SK-N-MC (cell line): ENCODE data around the gene DNTTIP2.
"Not testable (repeated sequence)": the region's sequence is repeated elsewhere in the genome, so short reads cannot be mapped to it uniquely, and the experiment has no call there.

Source experiments
- DNase-seq: peaks from one replicate; pipeline ENCODE4 v3.0.0-alpha.2; 2011; ENCODE audit warnings: low read depth, low spot score
- H3K27ac ChIP-seq: fragments of 200-600 bp; sonication (generic); 2 replicates; pipeline ENCODE4 v1.5.1; 2016; ENCODE audit warnings: mixed run types
- H3K36me3 ChIP-seq: fragments of 200-600 bp; sonication (generic); 2 replicates; pipeline ENCODE4 v1.6.1; 2017; ENCODE audit warnings: antibody characterized with exemption, low read length, mixed read lengths; ENCODE audit not compliant: insufficient read depth
- H3K4me3 ChIP-seq: fragments of 200-600 bp; sonication (generic); 2 replicates; pipeline ENCODE4 v1.5.1; 2016
- H3K9ac ChIP-seq: fragments of 200-600 bp; sonication (generic); 2 replicates; pipeline ENCODE4 v1.8.0; 2017; ENCODE audit warnings: mixed run types, mixed read lengths; ENCODE audit not compliant: insufficient read length
- H3K9me3 ChIP-seq: fragments of 200-600 bp; sonication (generic); 2 replicates; pipeline ENCODE4 v1.6.1; 2017; ENCODE audit warnings: low read depth, mild to moderate bottlenecking, antibody characterized with exemption, low read length, moderate library complexity, mixed read lengths
- EZH2 ChIP-seq: fragments of 200-600 bp; sonication (generic); IDR thresholded peaks from one replicate; pipeline ENCODE4 v1.6.1; 2017; ENCODE audit warnings: antibody characterized with exemption
- FOXP2 ChIP-seq: optimal IDR thresholded peaks from 2 replicates; pipeline ENCODE3; 2011; ENCODE audit warnings: mild to moderate bottlenecking, moderate library complexity; ENCODE audit not compliant: insufficient read depth; ENCODE audit errors: extremely low read length, control extremely low read depth
- POLR2AphosphoS5 ChIP-seq: IDR thresholded peaks from 2 replicates; pipeline ENCODE4 v1.6.1; 2012; ENCODE audit warnings: mild to moderate bottlenecking, low read depth, low read length, borderline replicate concordance

The DNTTIP2 gene

DNA sequence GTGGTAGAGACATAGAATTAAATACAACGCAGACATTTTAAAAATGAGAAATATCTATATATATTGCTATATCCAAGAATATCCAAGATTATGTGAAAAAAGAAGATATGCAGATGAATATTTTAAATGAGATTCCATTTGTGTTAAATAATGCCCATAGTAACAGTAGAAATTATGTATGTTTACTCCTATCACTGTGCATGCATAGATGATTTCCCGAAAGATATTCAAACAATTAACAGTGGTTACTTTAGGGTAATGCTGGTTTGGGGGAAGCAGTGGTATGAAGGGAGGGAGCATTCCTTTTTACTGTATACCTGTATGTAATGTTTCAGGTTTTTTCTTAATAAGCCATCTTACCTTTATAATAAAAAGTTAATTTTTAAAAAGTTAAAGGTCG lies 25.1 kb downstream of the DNTTIP2 start:
- Histone ChIP-seq H3K9me3 (no peaks in the 10 kb centered on the region), H3K4me3 (no peak overlapping the region), H3K36me3 (no peaks in the 10 kb centered on the region), H3K9ac (no peak overlapping the region), H3K27ac (no peak overlapping the region)
- no peak for DNase-seq
- TF ChIP-seq FOXP2 (no peak), EZH2 (no peak), POLR2AphosphoS5 (no peak)

DNA sequence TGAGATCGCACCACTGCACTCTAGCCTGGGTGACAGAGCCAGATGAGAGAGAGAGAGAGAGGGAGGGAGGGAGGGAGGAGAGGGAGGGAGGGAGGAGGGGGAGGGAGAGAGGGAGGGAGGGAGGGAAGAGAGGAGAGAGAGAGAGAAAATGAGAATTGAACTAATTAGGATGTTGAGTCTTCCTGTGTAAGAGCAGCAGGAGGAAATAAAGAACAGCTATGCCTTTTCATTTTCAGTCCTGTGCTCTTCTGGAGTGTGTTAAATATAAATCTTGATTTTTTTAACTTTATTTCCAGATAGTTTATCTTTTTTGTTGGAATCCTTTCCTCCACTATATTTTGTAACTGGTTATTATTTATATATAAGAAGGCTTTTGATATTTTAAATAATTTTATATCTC lies 27.1 kb downstream of the DNTTIP2 start:
- H3K4me3 ChIP-seq, result no peak overlapping the region
- no peak for DNase-seq

DNA sequence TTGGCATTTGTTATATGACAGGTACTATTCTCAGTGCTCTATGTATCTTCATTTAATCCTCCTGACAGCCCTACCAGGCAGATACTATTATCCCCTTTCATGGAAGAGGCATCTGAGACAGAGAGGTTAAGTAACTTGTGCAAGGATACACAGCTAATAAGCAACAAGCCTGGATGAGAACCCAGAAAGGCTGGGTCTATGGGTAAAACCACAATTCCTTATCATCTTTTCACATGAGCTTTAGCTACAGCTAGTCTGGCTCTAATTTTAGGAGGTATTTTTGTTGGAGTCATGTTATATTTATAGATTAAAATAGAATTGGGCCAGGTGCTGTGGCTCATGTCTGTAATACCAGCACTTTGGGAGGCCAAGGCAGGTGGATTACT lies 27.7 kb downstream of the DNTTIP2 start:
- Histone ChIP-seq H3K27ac (no peak overlapping the region), H3K9ac (no peak overlapping the region), H3K4me3 (no peak overlapping the region), H3K36me3 (no peaks in the 10 kb centered on the region), H3K9me3 (no peaks in the 10 kb centered on the region)
- TF ChIP-seq FOXP2, result no peak
- no peak for TF ChIP-seq EZH2
- TF ChIP-seq POLR2AphosphoS5, result no peak
- DNase-seq, result no peak

More for the DNA sequence above, 27.1 kb downstream of the DNTTIP2 start:
- Histone ChIP-seq H3K36me3 (no peaks in the 10 kb centered on the region), H3K27ac (no peak overlapping the region), H3K9me3 (no peaks in the 10 kb centered on the region), H3K9ac (no peak overlapping the region)
- TF ChIP-seq POLR2AphosphoS5 (no peak), EZH2 (no peak), FOXP2 (no peak)

DNA sequence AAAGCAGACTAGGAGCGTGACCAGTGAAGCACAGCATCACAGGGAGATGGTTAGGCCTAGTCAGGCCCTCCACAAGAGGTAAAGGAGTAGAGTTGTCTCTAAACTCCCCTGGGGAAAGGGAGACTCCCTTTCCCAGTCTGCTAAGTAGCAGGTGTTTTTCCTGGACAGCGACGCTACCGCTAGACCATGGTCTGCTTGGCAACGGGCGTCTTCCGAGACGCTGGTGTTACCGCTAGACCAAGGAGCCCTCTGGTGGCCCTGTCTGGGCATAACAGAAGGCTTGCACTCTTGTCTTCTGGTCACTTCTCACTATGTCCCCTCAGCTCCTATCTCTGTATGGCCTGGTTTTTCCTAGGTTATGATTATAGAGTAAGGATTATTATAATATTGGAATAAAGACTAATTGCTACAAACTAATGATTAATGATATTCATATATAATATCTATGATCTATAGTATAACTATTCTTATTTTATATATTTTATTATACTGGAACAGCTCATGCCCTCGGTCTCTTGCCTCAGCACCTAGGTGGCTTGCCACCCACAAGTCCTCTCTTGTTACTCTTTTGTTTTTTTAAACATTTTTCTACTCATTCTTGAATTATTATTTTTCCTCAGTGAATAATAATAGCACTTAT lies 28.2 kb downstream of the DNTTIP2 start:
- H3K4me3 ChIP-seq, DNase-seq, H3K9me3 ChIP-seq, H3K9ac ChIP-seq, H3K36me3 ChIP-seq, H3K27ac ChIP-seq: not testable (repeated sequence)

DNA sequence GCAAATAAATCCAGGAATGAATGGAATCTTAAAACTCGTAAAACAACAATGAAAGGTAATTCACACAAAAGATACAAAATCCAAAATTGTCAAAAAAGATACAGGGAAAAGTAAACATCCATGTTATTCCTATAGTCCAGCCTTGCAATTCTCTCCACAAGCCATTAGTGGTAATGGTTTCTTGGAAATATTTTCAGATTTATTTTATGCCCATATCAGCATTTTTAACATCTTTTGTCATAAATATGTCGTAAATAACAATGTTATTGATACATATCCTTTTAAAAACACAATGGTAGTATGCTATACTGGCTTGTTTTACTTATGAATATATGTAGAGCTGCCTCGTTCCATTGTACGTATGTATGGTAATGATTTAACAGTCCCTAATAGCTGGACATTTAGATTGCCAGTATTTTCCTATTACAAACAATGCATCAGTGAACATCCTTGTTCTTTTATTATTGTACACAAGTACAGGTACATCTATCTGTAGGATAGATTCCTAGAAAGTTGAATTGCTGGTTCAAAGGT lies 30.6 kb downstream of the DNTTIP2 start:
- TF ChIP-seq EZH2 (no peak), POLR2AphosphoS5 (no peak), FOXP2 (no peak)
- Histone ChIP-seq H3K9ac (peak overlapping the region; percentile 81), H3K9me3 (no peaks in the 10 kb centered on the region), H3K27ac (0 out of 2 replicates have a peak overlapping the region, but pooled peaks have one; percentile 31), H3K36me3 (no peaks in the 10 kb centered on the region), H3K4me3 (peak overlapping the region; percentile 99)
- no peak for DNase-seq

DNA sequence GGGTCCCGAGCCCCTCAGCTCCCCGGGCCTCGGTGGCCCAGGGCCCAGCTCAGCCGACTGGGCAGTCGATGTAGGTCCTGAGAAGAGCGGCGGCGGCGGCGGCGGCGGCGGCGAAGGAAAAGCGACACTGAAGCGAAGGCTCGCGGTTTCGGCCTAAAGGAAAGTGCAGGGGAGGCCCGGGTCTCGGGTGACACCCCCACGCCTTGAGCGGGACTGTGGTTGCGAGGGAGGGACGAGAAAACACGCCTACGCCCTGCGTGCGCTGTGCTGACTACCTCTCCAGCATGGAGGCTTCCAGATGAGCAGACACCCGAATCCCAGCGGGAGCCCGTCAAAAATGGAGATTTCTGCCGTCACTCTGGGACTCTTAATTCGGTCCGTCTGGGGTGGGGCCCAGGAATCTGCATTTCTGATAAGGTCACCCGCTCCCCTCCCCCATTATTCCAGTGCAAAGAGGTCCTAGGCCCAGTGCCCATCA lies 31.2 kb downstream of the DNTTIP2 start:
- Histone ChIP-seq H3K4me3 (peak overlapping the region; percentile 99), H3K9me3 (no peaks in the 10 kb centered on the region), H3K27ac (peak overlapping the region; percentile 81), H3K36me3 (no peaks in the 10 kb centered on the region), H3K9ac (peak overlapping the region; percentile 81)
- DNase-seq, result no peak
- TF ChIP-seq FOXP2 (no peak), POLR2AphosphoS5 (peak; percentile 25)

DNA sequence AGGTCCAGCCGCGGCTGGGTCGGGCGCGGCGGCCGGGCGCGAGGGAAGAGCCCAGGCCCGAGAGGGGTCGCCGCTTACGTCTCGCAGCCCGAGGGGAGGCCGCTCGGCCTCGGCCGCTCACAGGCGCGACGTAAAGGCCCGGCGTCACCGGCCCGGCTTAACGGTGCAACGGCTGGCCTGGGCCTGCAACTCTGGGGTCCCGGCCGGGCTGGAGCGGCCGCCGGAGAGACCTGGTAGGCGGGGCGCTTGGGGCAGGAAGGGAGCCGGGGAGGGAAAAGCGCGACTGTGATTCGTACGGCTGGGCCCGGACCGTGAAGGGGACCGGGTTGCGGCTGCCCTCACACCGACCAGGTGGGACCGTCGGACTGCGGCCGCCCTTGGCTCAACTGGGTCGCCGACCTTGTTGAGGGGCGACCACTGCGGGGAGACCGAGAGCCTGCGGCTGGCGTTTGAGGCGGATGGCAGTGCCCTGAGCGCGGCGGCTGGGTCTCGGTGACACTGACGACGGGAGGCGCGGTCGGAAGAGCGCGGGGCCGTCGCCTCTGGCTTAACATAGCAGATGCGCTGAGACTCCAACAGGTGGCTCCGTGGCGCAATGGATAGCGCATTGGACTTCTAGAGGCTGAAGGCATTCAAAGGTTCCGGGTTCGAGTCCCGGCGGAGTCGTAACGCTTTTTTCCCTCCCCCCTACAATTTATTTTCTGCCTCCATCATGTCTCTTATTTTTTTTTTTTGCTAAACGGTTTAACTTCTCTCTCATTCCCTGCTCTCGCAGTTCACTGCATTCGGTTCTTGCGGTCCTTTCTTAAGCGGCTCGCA lies 31.8 kb downstream of the DNTTIP2 start:
- H3K9ac ChIP-seq, result peak overlapping the region; percentile 88
- TF ChIP-seq POLR2AphosphoS5 (0 out of 2 replicates have a peak, but pooled peaks have one; percentile 57), FOXP2 (no peak), EZH2 (no peak)
- H3K27ac ChIP-seq, result peak overlapping the region; percentile 81
- no peaks in the 10 kb centered on the region for H3K36me3 ChIP-seq
- H3K9me3 ChIP-seq, result no peaks in the 10 kb centered on the region
- peak; percentile 82 for DNase-seq
- H3K4me3 ChIP-seq, result peak overlapping the region; percentile 99

DNA sequence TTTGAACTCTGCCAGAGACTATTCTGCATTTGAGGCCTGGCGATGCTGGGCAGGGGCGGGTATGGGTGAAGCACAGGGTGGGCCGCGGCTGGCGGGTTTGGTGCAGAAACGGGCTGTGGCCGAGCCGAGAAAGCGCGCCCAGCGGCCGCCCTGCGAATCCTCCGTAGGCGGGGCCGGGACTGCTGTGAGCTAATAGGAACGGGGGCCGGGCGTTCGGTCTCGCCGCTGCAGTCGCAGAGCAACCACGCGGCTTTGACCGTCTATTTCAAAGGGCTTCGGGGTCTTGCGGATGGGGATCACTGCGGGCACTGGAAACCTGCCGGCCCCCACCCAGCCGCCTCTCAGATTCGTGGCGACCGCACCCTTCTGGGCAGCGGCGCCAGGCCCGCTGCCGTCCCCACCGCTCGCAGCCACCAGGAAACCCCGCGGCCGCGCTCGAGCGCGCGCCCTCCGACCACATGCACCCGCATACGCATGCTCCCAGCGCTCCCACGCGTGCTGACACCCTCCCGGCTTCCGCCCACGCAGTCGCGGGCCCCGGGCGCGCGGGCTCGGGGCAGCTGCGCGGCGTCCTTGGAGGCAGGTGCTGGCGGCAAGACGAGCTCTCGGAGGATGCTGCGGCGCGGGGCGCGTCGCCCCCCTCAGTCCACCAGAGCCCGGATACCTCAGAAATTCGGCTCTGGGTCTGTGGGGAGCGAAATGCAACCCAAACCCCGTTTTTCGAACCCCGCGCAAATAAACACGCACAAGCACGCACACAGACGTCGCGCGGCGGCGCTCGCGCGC lies 32.6 kb downstream of the DNTTIP2 start:
- Histone ChIP-seq H3K9ac (peak overlapping the region; percentile 88), H3K27ac (peak overlapping the region; percentile 84), H3K36me3 (no peaks in the 10 kb centered on the region), H3K4me3 (peak overlapping the region; percentile 99), H3K9me3 (no peaks in the 10 kb centered on the region)
- DNase-seq, result no peak
- TF ChIP-seq POLR2AphosphoS5, result peak; percentile 76
- no peak for TF ChIP-seq FOXP2
